ENCODE measurements around the gene ANXA8.
"Not testable (repeated sequence)": the region's sequence is repeated elsewhere in the genome, so short reads cannot be mapped to it uniquely, and the experiment has no call there.

The ANXA8 gene, protein sequence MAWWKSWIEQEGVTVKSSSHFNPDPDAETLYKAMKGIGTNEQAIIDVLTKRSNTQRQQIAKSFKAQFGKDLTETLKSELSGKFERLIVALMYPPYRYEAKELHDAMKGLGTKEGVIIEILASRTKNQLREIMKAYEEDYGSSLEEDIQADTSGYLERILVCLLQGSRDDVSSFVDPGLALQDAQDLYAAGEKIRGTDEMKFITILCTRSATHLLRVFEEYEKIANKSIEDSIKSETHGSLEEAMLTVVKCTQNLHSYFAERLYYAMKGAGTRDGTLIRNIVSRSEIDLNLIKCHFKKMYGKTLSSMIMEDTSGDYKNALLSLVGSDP

DNA sequence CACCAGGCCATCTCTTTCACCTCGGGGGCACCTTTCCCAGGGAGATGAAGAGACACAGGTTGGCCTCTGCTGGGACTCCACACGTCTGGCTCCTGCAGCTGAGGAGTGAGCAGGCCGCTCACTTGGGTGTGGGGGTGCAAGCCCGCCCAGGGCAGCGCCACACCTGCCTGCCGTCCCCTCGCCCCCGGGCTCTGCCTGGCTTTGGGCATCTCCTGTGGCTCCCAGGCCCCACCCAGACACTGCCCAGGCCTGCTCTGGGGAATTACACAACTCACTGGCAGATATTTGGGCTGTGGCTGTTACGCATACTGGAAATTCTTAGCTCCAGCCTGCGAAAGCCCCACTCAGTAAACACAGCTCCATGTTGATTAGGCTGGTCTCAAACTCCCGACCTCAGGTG, at the start of gene ANXA8:
TSS of gene ANXA8 (minus strand) at position 193 of the 400 bp plus-strand sequence. CDS start at position 11, 182 bp downstream.
- not testable (repeated sequence) for DNase-seq

DNA sequence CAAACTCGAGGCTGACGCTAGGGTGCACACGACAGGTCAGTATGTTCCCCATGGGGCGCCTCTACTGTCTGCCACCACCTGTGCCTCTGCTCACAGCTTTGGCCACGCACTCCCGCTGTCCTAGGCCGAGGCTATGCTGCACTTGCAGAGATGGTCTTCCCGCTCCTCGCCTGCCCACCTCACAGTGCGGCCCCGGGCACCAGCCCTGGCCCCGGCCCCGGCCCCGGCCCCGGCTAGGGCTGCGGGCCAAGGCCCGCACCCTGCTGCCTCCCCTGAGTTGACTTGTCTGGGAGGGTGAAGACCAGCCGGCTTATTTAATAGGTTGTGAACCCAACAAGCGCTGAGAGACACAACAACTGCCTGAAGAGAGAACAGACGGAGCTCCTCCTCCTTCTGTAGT, 39.6 kb upstream of the ANXA8 start, which contains the start of gene AGAP9:
TSS of gene AGAP9 (minus strand) at position 164 of the 400 bp plus-strand sequence. CDS start at position 52, 112 bp downstream.
- not testable (repeated sequence) for DNase-seq

DNA sequence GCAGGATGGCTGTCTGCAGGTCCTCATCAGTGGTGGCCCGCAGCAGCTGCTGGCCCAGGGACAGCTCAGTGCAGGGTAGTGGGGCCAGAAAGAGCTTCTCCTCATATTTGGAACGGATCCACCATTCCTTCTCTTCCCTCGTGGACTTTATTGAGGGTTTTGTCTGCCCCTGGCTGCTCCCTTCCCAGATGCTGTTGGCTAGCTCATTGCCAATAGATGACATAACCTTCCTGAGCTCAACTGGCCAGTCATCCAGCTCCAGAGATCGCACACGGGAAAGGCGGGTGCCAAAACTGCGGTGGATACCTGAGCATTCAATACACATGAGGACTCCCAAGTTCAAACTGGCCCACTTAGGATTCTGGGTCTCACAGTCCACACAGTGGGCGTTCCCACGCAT, 18.4 kb upstream of the ANXA8 start:
- DNase-seq: not testable (repeated sequence)

DNA sequence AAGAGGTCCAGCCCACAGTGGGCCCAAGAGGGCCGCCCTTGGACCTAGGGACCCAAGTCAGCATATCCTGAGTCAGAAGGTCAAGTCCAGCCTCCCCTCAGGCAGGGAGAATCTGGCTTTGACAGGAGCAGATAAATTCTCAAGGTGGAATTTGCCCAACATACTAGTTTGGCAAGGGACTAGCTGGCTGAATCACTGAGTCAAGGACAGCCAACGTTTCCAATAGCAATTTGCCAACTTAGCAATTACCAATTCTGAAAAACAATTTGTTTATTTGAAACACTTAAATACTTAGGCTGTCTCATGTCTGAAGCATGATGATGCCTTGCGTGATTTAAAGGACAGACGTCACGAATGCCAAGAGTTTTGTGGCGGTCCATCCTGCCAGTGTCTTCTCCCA, 10.3 kb upstream of the ANXA8 start:
- not testable (repeated sequence) for DNase-seq

DNA sequence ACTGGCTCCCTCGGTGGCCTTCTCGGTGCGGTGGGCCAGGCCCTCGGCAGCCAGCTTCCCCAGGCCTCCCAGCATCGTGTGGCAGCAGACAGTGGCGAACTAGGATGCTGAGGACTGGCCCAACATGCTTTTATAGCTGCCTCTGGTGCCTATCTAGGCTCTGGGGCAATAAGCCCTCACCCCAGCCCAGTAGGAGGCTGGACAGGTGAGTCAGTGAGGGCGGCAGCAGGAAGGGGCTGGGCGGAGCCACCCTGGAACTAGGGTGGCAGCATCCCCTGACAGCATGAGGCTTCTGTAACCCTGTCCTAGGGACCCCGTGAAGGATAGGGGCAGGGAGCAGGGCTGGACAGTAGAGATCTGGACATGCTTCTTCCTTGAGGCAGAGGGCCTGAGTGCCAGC, 7.7 kb upstream of the ANXA8 start, which contains the start of gene FAM25G:
TSS of gene FAM25G (minus strand) at position 101 of the 400 bp plus-strand sequence. CDS start at position 75, 26 bp downstream.
- DNase-seq: not testable (repeated sequence)

DNA sequence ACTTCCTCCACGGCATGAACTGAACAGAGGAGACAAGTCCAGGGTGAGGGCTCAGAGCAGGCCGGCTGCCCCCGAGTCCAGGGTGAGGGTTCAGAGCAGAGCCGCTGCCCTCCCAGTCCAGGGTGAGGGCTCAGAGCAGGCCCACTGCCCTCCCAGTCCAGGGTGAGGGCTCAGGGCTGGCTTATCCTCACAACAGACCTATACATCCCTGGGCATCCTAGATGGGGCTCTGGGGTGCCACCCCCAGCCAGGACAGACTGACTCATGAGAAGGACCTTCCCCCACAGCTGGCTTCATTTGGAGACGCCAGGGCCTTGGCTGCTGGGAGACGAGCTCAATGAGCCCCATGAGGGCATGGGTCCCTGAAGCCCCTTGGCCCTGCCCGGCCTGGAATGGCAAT, 5.7 kb upstream of the ANXA8 start:
- DNase-seq: not testable (repeated sequence)

DNA sequence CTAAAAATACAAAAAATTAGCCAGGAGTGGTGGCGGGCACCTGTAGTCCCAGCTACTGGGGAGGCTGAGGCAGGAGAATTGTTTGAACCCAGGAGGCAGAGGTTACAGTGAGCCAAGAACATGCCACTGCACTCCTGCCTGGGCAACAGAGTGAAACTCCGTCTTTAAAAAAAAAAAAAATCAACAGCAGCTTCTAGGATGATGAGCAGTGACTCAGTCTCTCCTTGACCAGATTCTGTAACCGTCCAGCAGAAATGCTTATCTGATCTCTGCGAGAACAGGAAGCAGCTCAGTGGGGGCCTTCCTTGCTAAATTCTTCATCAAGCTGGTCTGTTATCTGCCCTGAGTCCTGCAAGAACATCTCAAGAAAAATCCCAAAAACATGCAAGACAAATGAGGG, 2.0 kb upstream of the ANXA8 start:
- DNase-seq: not testable (repeated sequence)

DNA sequence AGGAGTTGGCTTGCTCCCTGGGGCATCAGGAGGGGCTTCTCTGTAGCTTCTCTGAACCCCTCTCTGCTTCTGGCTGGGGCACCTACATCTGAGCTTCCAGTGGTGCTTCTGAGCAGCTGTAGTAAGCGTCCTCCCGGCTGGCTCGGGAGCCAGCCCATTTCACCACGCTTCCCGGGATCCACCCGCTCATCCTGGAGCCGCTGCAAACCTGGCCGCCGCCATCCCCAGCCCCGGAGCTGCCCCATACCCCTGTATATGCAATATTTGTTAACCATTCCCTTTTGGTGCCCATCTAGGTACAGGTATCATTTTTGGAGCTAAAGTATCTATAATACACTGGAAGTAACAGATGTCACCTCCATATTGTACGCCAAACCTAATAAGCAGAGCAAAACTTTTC, 871 bp upstream of the ANXA8 start:
- not testable (repeated sequence) for DNase-seq

DNA sequence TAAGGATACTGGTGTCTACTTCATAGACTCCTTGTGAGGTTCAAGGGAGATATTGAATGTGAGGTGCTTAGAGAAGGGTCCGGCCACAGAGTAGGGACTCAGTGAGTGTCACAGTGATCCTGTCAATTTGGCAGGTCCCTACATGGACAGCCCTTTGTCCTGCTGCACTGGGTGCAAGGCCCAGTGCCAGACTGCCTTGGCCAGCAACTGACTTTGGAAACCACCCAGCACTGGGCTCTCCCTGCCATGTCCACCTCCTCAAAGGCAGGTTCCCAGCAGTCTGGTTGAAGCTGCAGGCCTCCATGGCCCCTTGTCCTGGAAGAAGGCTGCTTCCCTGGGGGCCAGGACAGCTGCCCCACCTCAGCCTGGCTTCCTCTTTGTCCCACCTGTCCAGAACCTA, 1.5 kb downstream of the ANXA8 start:
- DNase-seq: not testable (repeated sequence)

DNA sequence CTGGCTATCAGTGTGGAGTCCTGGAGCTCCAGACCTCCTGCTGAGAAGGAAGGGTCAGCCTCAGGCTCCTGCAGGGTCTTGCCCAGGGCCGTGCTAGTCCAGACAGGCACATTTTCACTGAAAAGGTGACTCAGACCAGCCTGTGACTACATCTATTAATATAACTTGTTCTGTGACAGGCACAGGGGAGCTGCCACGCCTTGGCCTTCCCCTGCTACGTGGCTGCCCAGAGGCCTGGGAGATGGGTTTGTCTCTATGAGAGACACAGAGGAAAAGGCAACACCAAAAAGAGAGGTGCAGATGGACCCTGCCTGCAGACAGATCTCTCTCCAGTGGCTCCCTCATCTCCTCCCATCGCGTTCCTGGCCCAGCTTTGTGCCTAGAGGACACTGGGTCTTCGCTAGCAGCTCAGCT, 2.1 kb downstream of the ANXA8 start:
- DNase-seq: not testable (repeated sequence)

DNA sequence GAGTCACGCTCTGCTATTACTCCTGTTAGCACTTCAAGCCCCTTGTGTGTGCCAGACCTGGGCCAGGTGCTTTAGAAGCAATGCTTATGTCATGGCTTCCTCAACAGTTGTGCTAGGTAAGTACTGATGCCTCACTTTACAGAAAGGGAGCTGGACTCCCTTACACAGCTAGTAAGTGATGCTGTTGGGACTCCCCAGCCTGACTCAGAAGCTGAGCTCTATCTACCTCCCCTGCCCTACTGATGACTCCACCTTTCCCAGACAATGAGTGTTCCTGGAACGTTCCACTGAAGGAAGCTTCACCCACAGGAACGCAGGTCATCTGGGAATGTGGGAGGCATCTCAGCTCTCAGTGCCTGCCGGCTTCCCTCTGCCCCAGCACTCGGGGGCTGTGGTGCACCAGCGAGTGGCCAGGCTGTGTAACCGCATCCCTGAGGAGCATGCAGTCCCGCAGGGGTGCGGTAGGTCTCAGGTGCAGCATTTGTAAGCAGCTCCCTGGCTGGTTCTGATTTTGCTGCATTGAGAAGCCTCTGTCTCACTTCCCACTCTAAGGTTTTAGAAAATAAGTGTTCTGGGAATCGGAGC, 2.6 kb downstream of the ANXA8 start:
- not testable (repeated sequence) for DNase-seq

DNA sequence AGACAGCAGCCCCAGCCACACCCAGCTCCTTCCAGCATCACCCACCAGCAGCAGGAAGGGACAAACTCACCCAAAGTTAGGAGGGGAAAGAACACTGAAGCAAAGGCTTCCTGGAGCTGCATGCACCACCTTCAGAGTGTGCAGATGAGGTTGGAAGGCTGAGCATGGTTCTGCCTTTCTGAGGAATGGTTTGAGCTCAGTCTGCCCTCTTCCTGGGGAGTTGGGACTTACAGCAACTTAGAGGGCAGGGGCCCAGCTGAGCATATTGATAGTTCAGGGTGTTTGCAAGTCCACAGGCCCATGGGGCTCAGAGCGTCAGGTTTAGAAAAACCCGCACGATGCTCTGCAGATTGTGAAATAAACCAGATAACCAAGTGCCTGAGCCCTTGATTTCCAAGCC, 3.8 kb downstream of the ANXA8 start:
- DNase-seq: not testable (repeated sequence)

DNA sequence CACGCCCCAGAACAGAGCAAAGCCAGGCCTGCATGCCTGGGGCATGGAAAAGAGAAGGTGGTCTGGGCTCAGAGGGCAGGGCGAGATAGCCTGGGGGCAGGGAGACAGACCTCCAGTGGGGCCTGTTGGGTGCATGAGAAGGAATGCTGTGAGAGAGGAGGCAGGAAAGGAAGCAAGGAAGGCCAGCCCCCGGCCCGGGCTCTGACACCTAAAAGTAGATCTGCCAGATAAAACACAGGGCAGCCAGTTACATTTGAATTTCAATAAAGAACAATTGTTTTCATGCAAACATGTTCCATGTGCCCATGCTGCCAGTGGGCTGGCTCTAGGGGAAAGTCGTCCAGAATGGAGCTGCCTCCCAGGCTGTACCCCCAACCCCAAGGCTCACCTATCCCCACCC, 5.8 kb downstream of the ANXA8 start:
- DNase-seq: not testable (repeated sequence)

DNA sequence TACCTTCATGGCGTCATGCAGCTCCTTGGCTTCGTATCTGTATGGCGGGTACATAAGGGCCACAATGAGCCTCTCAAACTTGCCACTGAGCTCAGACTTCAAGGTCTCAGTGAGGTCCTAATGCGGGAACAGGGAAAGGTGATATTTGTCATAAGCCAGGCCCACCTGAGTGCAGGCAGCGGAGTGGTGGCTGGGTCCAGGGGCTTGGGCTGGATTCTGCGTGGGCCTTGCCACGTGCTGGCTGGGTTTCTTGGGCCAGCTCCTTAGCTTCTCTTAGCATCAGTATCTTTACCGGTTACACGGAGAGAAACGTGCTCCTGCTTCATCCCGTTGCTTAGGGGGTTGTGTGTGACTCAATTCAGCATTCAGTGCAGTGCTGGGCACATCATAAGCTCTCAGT, 6.8 kb downstream of the ANXA8 start:
- not testable (repeated sequence) for DNase-seq

DNA sequence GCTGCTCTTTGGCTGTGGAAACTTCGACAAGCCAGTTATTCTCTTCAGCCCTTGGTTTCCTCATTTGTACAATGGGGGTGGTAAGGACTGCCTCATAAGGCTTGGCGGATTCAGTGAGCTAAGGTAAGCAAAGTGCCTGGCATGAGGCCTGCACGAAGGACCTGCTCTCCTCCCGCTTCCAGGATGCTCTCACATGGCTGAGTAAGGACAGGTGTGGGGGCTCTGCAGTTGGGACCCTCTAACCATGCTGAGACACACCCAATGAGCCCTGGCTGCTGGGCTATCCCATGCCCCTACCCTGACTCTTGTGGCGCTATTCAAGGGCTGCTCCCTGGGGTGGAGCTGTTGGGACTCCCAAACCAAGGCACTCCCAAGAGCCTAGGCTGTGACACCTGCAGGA, 8.8 kb downstream of the ANXA8 start:
- DNase-seq: not testable (repeated sequence)

DNA sequence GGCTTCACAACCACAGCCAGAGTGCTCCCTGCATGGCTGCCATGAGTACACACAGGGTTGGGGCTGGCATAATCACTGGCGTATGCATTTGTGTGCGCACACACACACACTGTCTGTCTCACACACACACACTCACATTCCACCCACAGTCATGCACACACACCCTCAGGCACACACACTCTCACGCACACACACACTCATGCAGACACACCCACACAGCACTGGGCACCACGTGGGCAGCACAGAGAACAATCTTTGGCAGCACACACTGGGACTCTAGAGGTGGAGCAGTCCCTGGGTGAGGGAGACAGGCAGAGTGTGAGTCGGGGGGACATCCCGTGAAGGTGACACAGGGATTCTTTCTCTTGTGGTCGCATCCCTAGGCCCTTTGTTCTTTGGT, 10.4 kb downstream of the ANXA8 start:
- DNase-seq: not testable (repeated sequence)

DNA sequence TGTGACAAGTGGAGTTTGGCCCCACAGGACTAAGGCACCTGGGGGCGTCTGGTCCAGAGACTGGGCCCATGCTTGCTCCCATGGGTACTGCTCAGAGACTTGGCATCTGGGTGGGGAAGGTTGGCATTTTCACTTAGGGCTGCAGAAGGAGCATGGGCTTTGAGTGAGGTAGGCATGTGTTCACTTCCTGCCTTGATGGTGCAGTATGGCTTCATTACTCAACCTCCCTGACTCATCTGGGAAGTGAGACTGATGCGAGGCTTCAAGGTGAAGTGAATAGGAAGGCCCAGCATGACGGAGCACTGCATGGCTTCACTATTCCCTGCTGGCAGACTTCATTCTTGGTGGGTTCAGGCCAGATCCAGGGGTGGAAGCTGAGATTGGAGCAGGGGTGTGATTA, 11.3 kb downstream of the ANXA8 start:
- DNase-seq: not testable (repeated sequence)

DNA sequence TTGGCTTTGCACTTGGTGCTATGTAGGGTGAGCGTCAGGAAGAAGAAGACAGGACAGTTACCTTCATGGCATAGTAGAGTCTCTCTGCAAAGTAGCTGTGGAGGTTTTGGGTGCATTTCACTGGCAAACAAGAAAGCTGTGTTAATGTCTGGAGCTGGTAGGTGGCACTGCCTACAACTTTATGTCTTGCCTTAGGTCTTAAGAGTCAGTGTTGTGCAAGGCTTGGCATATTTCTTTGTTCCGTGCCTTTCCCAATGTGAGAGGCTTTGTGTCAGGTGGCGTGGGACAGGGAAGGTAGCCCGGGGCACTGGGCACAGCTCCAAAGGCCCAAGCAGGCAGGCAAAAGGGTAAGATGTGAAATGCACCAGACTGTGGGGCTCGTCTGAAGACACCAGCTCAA, 11.8 kb downstream of the ANXA8 start:
- DNase-seq: not testable (repeated sequence)

DNA sequence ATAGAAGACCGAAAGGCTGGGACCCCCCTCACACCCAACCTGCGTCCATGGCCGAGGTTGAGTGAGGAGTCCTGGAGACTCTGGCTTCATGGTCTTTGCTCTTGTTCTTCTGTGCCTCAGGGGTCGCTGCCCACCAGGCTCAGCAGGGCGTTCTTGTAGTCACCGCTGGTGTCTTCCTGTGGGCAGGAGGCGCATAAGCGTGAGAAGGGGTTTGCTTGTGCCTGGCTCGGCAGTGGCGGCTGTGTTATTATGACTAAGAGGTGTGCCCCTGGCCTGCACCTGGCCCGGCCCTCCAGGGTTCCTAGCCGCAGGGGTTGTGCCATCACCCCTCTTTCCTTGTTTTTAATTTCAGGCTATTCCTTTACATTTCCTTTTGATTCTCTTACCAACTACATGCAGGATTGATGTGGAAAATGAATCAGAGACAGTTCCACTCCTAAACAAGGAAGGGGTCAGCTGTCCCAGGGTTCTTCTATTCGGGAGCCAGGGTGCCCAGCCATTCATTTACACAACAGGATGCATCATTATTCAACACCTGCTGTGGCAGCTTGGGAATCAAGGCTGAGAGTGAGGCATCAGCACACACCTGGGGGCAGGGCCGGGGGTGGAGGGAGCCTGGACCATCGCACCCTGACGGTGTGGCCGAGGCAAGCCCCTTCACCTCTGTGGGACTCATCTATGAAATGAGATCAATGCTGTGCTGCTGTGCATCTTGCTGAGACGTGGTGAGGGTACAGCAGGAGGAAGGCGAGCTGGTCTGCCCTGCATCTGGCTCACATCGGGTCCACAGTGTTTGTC, 15.0 kb downstream of the ANXA8 start:
- not testable (repeated sequence) for DNase-seq

DNA sequence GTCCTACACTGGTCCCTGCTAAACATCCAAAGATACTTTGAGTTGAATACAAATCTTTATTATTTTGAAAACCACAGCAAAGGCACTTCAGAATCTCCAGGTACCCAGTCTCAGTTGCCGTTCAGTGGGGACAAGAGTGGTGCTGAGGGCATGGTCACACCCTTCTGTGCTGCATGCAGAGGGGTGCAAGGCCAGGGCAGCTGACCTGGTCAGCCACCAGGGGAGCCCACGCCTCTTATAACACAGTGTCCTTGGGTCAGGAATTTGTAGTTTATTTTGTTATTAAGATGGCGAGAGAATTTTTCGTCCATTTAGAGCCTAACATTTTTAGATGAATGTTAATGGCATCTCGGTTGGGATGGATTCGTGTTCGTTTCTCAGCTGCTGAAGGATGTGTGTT, 16.0 kb downstream of the ANXA8 start:
- not testable (repeated sequence) for DNase-seq

DNA sequence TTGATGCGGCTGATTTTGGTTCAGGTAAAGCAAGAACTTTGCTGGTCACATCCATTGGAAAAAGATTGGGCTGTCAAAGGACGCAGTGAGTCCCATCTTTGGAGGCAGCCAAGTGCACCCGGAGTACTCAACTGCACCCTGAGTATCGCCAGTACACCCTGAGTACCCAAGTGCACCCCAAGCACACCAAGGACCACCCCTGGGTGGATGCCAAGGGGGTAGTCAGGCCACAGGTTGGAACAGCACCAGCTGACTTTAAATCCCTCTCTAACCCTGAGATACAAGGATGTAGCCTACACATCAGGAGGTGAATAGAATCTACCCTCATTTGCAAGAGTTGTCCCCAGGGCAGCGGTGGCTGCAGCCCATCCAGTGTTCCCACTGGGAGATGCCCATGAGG, 16.5 kb downstream of the ANXA8 start:
- DNase-seq: not testable (repeated sequence)

DNA sequence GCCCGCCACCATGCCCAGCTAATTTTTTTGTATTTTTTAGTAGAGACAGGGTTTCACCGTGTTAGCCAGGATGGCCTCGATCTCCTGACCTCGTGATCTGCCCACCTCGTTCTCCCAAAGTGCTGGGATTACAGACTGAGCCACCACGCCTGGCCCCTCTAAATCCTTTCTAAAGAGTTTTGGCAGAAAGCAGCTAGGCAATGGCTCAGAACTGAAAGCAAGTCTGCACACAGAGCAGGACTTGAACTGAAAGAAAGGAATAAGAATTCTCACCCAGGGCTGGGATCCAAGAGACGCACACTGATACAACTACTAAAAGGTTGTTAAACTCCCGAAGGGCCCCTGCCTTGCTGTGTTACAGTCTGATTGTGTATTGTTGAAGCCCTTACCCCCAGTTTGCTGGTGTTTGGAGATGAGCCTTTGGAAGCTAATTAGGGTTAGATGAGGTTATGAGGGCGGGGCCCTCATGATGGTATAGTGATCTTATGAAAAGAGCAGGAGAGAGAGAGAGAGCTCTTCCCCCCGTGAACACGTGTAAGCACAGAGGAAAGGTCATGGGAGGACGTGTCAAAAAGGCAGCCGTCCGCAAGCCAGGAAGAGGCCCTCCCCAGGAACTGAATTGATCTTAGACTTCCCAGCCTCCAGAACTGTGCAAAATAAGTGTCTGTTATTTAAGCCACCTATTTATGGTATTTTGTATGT, 18.5 kb downstream of the ANXA8 start:
- not testable (repeated sequence) for DNase-seq
